ENCODE measurements around the gene ZFX.

ZFX gene

GRCh38 chrX:24210190-24210589 lies 60.7 kb downstream of the ZFX start:
- Mint-ChIP-seq H3K4me3 (no peak overlapping the region), H3K36me3 (ENCODE audit: insufficient read depth) (peaks cover 24% of the 10 kb centered on the region), H3K27ac (ENCODE audit: low read depth) (no peak overlapping the region), H3K9me3 (no peaks in the 10 kb centered on the region), H3K27me3 (no peaks in the 10 kb centered on the region), H3K4me1 (no peaks in the 10 kb centered on the region)
- DNase-seq (ENCODE audit: low spot score in 2 of 2) (no peak), ATAC-seq (replicated peaks; ENCODE audit: extremely low read depth, poor library complexity, severe bottlenecking) (no peak)

- DNase-seq (ENCODE audit: low spot score in 2 of 2): no peak
- ATAC-seq (replicated peaks; ENCODE audit: extremely low read depth, poor library complexity, severe bottlenecking): no peak
- H3K9me3 Mint-ChIP-seq: no peaks in the 10 kb centered on the region
- H3K27me3 Mint-ChIP-seq: no peaks in the 10 kb centered on the region
- no peaks in the 10 kb centered on the region for H3K4me1 Mint-ChIP-seq
- H3K4me3 Mint-ChIP-seq: no peak overlapping the region
- H3K27ac Mint-ChIP-seq (ENCODE audit: low read depth): no peak overlapping the region
- peaks cover 13% of the 10 kb centered on the region for H3K36me3 Mint-ChIP-seq (ENCODE audit: insufficient read depth)
Measured at GRCh38 chrX:24214568-24214967, 65.0 kb downstream of the ZFX start.

GRCh38 chrX:24215272-24215671 lies 65.7 kb downstream of the ZFX start:
- H3K27me3 Mint-ChIP-seq: no peaks in the 10 kb centered on the region
- H3K36me3 Mint-ChIP-seq (ENCODE audit: insufficient read depth): peaks cover 8% of the 10 kb centered on the region
- no peak for ATAC-seq (replicated peaks; ENCODE audit: extremely low read depth, poor library complexity, severe bottlenecking)
- no peaks in the 10 kb centered on the region for H3K9me3 Mint-ChIP-seq
- no peaks in the 10 kb centered on the region for H3K4me1 Mint-ChIP-seq
- no peak overlapping the region for H3K27ac Mint-ChIP-seq (ENCODE audit: low read depth)
- no peak overlapping the region for H3K4me3 Mint-ChIP-seq
- DNase-seq (ENCODE audit: low spot score in 2 of 2): no peak

- DNase-seq (ENCODE audit: low spot score in 2 of 2) (no peak), ATAC-seq (replicated peaks; ENCODE audit: extremely low read depth, poor library complexity, severe bottlenecking) (no peak)
- no peaks in the 10 kb centered on the region for H3K27me3 Mint-ChIP-seq
- no peaks in the 10 kb centered on the region for H3K4me1 Mint-ChIP-seq
- H3K4me3 Mint-ChIP-seq: no peak overlapping the region
- no peaks in the 10 kb centered on the region for H3K9me3 Mint-ChIP-seq
- H3K36me3 Mint-ChIP-seq (ENCODE audit: insufficient read depth): peaks cover 2% of the 10 kb centered on the region
- H3K27ac Mint-ChIP-seq (ENCODE audit: low read depth): no peak overlapping the region
Measured at GRCh38 chrX:24216037-24216436, 66.5 kb downstream of the ZFX start.

DNA sequence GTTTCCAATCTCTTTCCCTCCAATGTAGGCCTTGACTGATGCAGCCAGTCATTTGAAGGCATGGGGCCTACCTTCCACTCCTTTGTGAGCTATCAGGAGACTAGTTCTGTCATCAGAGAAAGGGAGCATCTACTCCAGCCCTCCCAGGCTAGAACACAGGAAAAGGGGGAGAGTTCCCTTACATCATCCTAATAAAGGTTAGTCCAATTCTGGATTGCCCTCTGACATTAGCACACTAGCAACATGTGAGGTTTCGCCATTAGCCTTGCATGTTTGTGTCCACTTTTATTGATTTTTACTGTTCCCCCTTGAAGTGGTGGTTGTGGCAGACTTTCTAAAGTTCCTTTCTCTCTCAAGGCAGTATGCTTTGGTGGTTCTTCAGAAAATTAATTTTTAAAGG lies 67.3 kb downstream of the ZFX start:
- DNase-seq (ENCODE audit: low spot score in 2 of 2) (no peak), ATAC-seq (replicated peaks; ENCODE audit: extremely low read depth, poor library complexity, severe bottlenecking) (no peak)
- Mint-ChIP-seq H3K27ac (ENCODE audit: low read depth) (no peak overlapping the region), H3K27me3 (no peaks in the 10 kb centered on the region), H3K36me3 (ENCODE audit: insufficient read depth) (peaks cover 2% of the 10 kb centered on the region), H3K4me3 (no peak overlapping the region), H3K4me1 (no peaks in the 10 kb centered on the region), H3K9me3 (no peaks in the 10 kb centered on the region)

DNA sequence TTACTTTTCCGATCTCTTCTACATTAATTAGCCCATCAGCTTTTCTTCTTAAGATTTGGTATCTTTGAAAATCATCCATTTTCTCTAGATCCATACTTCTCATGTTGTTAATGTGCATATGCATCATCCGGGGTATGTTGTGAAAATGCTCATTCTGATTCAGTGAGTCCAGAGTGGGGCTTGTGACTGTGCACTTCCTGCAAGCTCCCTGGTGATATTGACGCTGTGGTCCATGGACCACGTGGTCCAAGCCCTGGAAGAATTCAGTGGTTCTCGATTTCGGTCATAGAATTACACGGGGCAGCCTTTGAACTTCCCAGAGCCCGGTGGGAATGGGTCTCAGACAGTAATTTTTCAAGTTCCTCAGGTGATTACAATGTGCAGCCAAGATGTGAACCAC lies 69.8 kb downstream of the ZFX start:
- H3K4me1 Mint-ChIP-seq: no peaks in the 10 kb centered on the region
- H3K4me3 Mint-ChIP-seq: no peak overlapping the region
- no peak for ATAC-seq (replicated peaks; ENCODE audit: extremely low read depth, poor library complexity, severe bottlenecking)
- DNase-seq (ENCODE audit: low spot score in 2 of 2): no peak
- H3K9me3 Mint-ChIP-seq: no peaks in the 10 kb centered on the region
- H3K36me3 Mint-ChIP-seq (ENCODE audit: insufficient read depth): peaks cover 2% of the 10 kb centered on the region
- H3K27ac Mint-ChIP-seq (ENCODE audit: low read depth): no peak overlapping the region
- H3K27me3 Mint-ChIP-seq: no peaks in the 10 kb centered on the region

DNA sequence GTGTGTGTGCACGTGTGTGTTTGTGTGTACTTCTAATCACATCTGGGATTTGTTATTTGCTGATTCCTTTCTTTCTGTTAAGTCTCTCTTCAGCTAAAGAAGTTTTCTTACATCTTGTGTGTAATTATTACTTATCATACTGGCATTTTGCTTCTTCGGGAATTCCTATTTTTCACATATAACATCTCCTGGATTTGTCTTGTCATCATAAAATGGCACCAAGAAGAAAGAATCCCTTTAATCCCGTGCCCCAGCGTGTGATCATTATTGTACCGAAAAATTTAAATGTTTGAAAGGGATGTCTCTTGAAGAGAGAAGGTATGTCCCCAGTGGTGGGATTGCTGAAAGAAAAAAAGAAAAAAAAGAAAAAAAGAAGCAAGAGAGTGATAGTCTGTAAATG lies 72.3 kb downstream of the ZFX start:
- peaks cover 2% of the 10 kb centered on the region for H3K36me3 Mint-ChIP-seq (ENCODE audit: insufficient read depth)
- no peak overlapping the region for H3K4me3 Mint-ChIP-seq
- no peaks in the 10 kb centered on the region for H3K9me3 Mint-ChIP-seq
- H3K27me3 Mint-ChIP-seq: no peaks in the 10 kb centered on the region
- no peaks in the 10 kb centered on the region for H3K4me1 Mint-ChIP-seq
- H3K27ac Mint-ChIP-seq (ENCODE audit: low read depth): no peak overlapping the region
- ATAC-seq (replicated peaks; ENCODE audit: extremely low read depth, poor library complexity, severe bottlenecking) (no peak), DNase-seq (ENCODE audit: low spot score in 2 of 2) (no peak)

- DNase-seq (ENCODE audit: low spot score in 2 of 2) (no peak), ATAC-seq (replicated peaks; ENCODE audit: extremely low read depth, poor library complexity, severe bottlenecking) (no peak)
- no peak overlapping the region for H3K4me3 Mint-ChIP-seq
- no peaks in the 10 kb centered on the region for H3K27me3 Mint-ChIP-seq
- no peaks in the 10 kb centered on the region for H3K36me3 Mint-ChIP-seq (ENCODE audit: insufficient read depth)
- no peak overlapping the region for H3K27ac Mint-ChIP-seq (ENCODE audit: low read depth)
- no peaks in the 10 kb centered on the region for H3K4me1 Mint-ChIP-seq
- no peaks in the 10 kb centered on the region for H3K9me3 Mint-ChIP-seq
Measured at GRCh38 chrX:24225265-24225664, 75.7 kb downstream of the ZFX start.

- Mint-ChIP-seq H3K27me3 (no peaks in the 10 kb centered on the region), H3K4me3 (no peak overlapping the region), H3K36me3 (ENCODE audit: insufficient read depth) (no peaks in the 10 kb centered on the region), H3K9me3 (no peaks in the 10 kb centered on the region), H3K4me1 (no peaks in the 10 kb centered on the region), H3K27ac (ENCODE audit: low read depth) (no peak overlapping the region)
- ATAC-seq (replicated peaks; ENCODE audit: extremely low read depth, poor library complexity, severe bottlenecking): no peak
- no peak for DNase-seq (ENCODE audit: low spot score in 2 of 2)
Measured at GRCh38 chrX:24226176-24226575, 76.6 kb downstream of the ZFX start.

DNA sequence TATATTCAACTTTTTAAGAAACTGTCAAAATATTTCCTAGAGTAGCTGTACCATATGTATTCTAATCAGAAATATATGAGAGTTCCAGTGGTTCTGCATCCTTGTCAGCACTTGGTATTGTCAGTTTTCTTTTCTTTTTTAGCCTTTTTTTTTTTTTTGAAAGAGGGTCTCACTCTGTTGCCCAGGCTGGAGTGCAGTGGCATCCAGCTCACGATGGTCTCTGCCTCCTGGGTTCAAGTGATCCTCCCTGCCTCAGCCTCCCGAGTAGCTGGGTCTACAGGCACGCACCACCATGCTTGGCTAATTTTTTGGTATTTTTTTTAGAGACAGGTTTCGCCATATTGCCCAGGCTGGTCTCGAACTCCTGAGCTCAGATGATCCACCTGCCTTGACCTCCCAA lies 79.1 kb downstream of the ZFX start:
- DNase-seq (ENCODE audit: low spot score in 2 of 2) (no peak), ATAC-seq (replicated peaks; ENCODE audit: extremely low read depth, poor library complexity, severe bottlenecking) (no peak)
- Mint-ChIP-seq H3K4me1 (no peaks in the 10 kb centered on the region), H3K4me3 (no peak overlapping the region), H3K36me3 (ENCODE audit: insufficient read depth) (no peaks in the 10 kb centered on the region), H3K9me3 (no peaks in the 10 kb centered on the region), H3K27me3 (no peaks in the 10 kb centered on the region), H3K27ac (ENCODE audit: low read depth) (no peak overlapping the region)

- H3K9me3 Mint-ChIP-seq: no peaks in the 10 kb centered on the region
Measured at GRCh38 chrX:24229400-24229879, 79.9 kb downstream of the ZFX start.

GRCh38 chrX:24229976-24230375 lies 80.4 kb downstream of the ZFX start:
- Mint-ChIP-seq H3K36me3 (ENCODE audit: insufficient read depth) (no peaks in the 10 kb centered on the region), H3K27ac (ENCODE audit: low read depth) (no peak overlapping the region)
- no peak for DNase-seq (ENCODE audit: low spot score in 2 of 2)

More at GRCh38 chrX:24229400-24229879, 79.9 kb downstream of the ZFX start:
- Mint-ChIP-seq H3K36me3 (ENCODE audit: insufficient read depth) (no peaks in the 10 kb centered on the region), H3K27me3 (no peaks in the 10 kb centered on the region), H3K27ac (ENCODE audit: low read depth) (no peak overlapping the region), H3K4me1 (no peaks in the 10 kb centered on the region), H3K4me3 (no peak overlapping the region)
- DNase-seq (ENCODE audit: low spot score in 2 of 2): no peak
- no peak for ATAC-seq (replicated peaks; ENCODE audit: extremely low read depth, poor library complexity, severe bottlenecking)

GRCh38 chrX:24231131-24231540 lies 81.6 kb downstream of the ZFX start:
- Mint-ChIP-seq H3K27ac (ENCODE audit: low read depth) (no peak overlapping the region), H3K9me3 (no peaks in the 10 kb centered on the region), H3K36me3 (ENCODE audit: insufficient read depth) (no peaks in the 10 kb centered on the region), H3K4me3 (no peak overlapping the region), H3K4me1 (no peaks in the 10 kb centered on the region), H3K27me3 (no peaks in the 10 kb centered on the region)
- ATAC-seq (replicated peaks; ENCODE audit: extremely low read depth, poor library complexity, severe bottlenecking) (no peak), DNase-seq (ENCODE audit: low spot score in 2 of 2) (no peak)

More at GRCh38 chrX:24229976-24230375, 80.4 kb downstream of the ZFX start:
- Mint-ChIP-seq H3K27me3 (no peaks in the 10 kb centered on the region), H3K9me3 (no peaks in the 10 kb centered on the region), H3K4me3 (no peak overlapping the region), H3K4me1 (no peaks in the 10 kb centered on the region)
- no peak for ATAC-seq (replicated peaks; ENCODE audit: extremely low read depth, poor library complexity, severe bottlenecking)

DNA sequence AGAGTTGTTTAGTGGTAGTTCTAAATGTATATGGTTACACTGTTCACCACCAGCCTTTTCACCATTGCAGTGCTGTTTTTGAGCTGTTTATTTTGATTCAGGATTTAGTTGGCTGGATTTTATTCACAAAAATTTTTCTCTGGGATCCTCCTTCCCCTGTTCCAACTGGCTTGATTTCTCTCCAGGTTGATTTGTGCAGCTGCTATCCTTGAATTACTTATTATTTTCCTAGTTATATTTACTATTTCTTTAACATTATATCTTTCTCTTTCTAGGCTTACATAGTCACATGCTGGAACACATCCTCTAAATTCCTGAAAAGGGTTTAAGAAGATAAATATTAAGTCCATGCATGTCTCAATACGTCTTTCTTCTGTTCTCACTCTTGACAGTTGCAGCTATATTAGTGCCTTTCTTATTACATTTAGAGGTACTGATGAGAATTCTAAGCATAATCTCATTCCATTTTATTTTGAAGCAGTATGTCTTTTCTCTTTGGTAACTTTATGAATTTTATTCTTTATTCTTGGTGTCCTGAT lies 82.2 kb downstream of the ZFX start:
- H3K27ac Mint-ChIP-seq (ENCODE audit: low read depth): no peak overlapping the region
- no peaks in the 10 kb centered on the region for H3K4me1 Mint-ChIP-seq

More for the DNA sequence above, 82.2 kb downstream of the ZFX start:
- DNase-seq (ENCODE audit: low spot score in 2 of 2): no peak
- Mint-ChIP-seq H3K27me3 (no peaks in the 10 kb centered on the region), H3K36me3 (ENCODE audit: insufficient read depth) (no peaks in the 10 kb centered on the region), H3K4me3 (no peak overlapping the region), H3K9me3 (no peaks in the 10 kb centered on the region)
- ATAC-seq (replicated peaks; ENCODE audit: extremely low read depth, poor library complexity, severe bottlenecking): no peak
